Measurements from ENCODE around the gene SLC7A7.
A peak's percentile ranks its signal among the peaks of the same experiment; 100 is the strongest.
"Not testable (repeated sequence)": the region's sequence is repeated elsewhere in the genome, so short reads cannot be mapped to it uniquely, and the experiment has no call there.

Gene SLC7A7

DNA sequence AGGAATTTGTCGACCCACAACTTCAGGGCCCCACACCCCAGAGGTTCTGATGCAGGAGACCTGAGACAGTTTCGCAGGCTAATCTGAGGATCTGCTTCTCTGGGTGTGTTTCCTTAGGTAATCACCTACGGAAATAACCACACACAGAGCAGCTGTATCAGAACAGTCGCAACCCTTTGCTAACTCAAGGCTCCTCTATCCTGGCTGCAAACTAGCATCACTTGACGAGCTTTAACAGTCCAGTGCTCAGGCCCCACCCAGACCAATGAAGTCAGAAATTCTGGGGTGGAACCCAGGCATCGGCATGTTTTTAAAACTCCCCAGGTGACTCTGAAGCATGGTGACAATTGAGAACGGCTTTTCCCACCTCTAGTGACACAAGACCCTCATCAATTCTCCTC is 20.7 kb downstream of the SLC7A7 start:
- peak overlapping the region; percentile 58 for H3K27ac Mint-ChIP-seq
- peaks cover 19% of the 10 kb centered on the region for H3K4me1 Mint-ChIP-seq (ENCODE audit: low read depth)
- H3K4me3 Mint-ChIP-seq, result no peak overlapping the region
- no peaks in the 10 kb centered on the region for H3K36me3 Mint-ChIP-seq (ENCODE audit: low read depth)
- H3K9me3 Mint-ChIP-seq, result no peaks in the 10 kb centered on the region
- H3K27me3 Mint-ChIP-seq, result peaks cover 11% of the 10 kb centered on the region

DNA sequence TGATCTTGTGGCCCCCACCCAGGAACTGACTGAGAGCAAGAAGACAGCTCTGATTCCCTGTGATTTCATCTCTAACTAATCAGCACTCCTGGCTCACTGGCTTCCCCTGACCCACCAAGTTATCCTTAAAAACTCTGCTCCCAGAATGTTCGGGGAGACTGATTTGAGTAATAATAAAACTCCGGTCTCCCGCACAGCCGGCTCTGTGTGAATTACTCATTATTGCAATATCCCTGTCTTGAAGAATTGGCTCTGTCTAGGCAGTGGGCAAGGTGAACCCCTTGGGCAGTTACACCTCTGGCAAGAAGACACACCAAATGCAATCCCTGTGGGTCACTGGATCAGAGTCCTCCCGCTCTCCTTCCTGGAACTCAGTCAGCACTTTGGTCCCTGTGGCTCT is 21.3 kb downstream of the SLC7A7 start:
- Mint-ChIP-seq H3K9me3 (no peaks in the 10 kb centered on the region), H3K4me3 (no peak overlapping the region), H3K27ac (no peak overlapping the region), H3K4me1 (ENCODE audit: low read depth) (peaks cover 19% of the 10 kb centered on the region), H3K27me3 (peaks cover 8% of the 10 kb centered on the region), H3K36me3 (ENCODE audit: low read depth) (no peaks in the 10 kb centered on the region)

DNA sequence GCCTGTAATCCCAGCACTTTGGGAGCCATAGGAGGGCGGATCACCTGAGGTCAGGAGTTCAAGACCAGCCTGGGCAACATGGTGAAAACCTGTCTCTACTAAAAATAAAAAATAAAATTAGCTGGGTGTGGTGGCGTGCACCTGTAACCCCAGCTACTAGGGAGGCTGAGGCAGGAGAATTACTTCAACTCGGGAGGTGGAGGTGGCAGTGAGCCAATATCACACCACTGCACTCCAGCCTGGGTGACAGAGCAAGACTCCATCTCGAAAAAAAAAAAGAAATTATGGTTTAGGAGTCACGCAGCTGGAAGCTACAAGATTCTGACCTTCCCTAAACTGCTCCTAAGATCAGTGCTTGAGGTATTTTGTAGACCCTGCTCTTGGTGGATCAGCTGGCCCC is 21.7 kb downstream of the SLC7A7 start:
- H3K36me3 Mint-ChIP-seq (ENCODE audit: low read depth); H3K27ac Mint-ChIP-seq; H3K9me3 Mint-ChIP-seq; H3K4me3 Mint-ChIP-seq; H3K27me3 Mint-ChIP-seq: not testable (repeated sequence)
- H3K4me1 Mint-ChIP-seq (ENCODE audit: low read depth), result peaks cover 19% of the 10 kb centered on the region

DNA sequence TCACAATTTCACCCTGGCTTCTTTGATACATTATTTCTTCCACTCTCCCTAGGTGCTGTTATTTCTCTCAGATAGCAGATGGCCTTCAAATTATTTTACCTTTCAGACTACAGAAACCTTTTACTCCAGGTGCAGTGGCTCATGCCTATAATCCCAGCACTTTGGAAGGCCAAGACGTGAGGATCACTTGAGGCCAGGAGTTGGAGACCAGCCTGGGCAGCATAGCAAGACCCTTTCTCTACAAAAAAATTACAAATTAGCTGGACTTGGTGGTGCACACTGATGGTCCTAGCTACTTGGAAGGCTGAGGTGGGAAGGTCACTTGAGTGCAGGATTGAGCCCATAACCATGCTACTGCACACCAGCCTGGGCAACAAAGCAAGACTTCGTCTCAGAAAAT is 23.1 kb downstream of the SLC7A7 start:
- Mint-ChIP-seq H3K36me3 (ENCODE audit: low read depth) (no peaks in the 10 kb centered on the region), H3K27me3 (peaks cover 4% of the 10 kb centered on the region), H3K4me1 (ENCODE audit: low read depth) (peaks cover 19% of the 10 kb centered on the region), H3K4me3 (no peak overlapping the region), H3K9me3 (no peaks in the 10 kb centered on the region), H3K27ac (no peak overlapping the region)

DNA sequence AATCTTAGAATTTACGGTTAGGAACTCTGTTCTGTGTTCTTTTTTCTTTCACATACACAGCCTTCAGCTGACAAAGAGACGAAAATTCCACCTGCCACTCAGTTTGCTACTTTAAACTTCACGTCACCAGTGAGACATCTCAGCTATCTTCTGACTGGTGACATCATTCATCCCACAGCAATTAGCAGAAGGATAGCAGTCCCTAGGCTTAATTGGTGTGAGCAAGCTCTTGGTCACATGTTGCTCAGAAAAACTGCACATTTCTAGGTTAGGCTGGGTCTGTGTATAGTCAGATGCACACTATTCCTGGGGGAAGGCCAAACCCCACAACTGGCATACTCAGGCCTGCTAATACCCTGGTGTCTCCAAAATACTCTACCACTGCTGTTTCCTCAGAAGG is 23.9 kb downstream of the SLC7A7 start:
- H3K4me1 Mint-ChIP-seq (ENCODE audit: low read depth), result peaks cover 19% of the 10 kb centered on the region

DNA sequence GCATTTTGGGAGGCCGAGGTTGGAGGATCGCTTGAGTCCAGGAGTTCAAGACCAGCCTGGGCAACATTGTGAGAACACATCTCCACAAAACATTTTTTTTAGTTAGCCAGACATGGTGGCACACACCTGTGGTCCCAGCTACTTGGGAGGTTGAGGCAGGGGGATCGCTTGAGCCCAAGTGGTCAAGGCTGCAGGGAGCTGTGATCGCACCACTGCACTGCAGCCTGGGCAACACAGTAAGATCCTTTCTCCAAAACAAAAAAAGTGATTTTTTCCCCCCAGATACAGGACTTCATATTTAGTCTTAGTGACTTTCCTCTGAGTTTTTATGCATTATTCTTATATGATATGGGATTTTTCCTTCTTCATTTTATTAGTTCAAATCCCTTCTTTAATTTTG is 28.6 kb downstream of the SLC7A7 start:
- no peak overlapping the region for H3K4me3 Mint-ChIP-seq
- no peak overlapping the region for H3K27ac Mint-ChIP-seq
- no peaks in the 10 kb centered on the region for H3K27me3 Mint-ChIP-seq
- no peaks in the 10 kb centered on the region for H3K9me3 Mint-ChIP-seq
- peaks cover 19% of the 10 kb centered on the region for H3K4me1 Mint-ChIP-seq (ENCODE audit: low read depth)
- H3K36me3 Mint-ChIP-seq (ENCODE audit: low read depth), result no peaks in the 10 kb centered on the region

More for the DNA sequence above, 23.9 kb downstream of the SLC7A7 start:
- no peaks in the 10 kb centered on the region for H3K9me3 Mint-ChIP-seq
- peak overlapping the region; percentile 52 for H3K27ac Mint-ChIP-seq
- no peaks in the 10 kb centered on the region for H3K36me3 Mint-ChIP-seq (ENCODE audit: low read depth)
- no peak overlapping the region for H3K4me3 Mint-ChIP-seq
- peaks cover 4% of the 10 kb centered on the region for H3K27me3 Mint-ChIP-seq

DNA sequence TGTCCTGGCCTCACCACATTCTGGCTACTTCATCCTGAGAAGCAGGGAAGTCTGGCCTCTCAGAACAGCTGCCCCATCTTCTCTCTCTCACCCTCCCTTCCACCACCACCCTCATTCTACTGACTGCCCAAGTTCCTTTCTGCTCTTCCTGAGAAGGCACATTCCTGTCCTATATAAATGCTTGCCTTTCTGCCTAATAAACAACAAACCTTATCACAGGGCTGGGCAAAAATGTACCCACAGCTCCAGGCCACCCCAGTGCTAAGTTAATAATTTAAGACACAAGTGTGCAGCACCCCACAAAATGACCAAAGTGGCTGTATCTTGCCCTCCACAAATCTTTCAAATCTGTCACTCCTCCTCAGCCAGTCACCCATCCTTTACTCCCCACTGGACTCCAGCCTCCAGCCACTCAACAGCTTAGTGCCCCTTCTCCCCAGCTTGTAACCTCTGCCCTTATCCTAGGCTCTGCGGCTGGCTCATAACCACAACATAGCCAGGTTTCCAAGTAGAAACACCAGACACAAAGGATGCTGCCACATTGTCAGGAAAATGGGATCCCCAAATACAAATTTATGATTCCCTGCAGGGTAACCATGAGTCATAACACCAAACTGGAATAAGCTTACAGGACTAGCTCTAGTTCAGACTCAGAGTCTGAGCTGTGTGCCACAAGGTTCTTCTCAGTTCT is 33.8 kb downstream of the SLC7A7 start:
- Mint-ChIP-seq H3K27me3 (no peaks in the 10 kb centered on the region), H3K4me3 (no peak overlapping the region), H3K36me3 (ENCODE audit: low read depth) (no peaks in the 10 kb centered on the region), H3K27ac (no peak overlapping the region), H3K9me3 (no peaks in the 10 kb centered on the region), H3K4me1 (ENCODE audit: low read depth) (no peaks in the 10 kb centered on the region)

DNA sequence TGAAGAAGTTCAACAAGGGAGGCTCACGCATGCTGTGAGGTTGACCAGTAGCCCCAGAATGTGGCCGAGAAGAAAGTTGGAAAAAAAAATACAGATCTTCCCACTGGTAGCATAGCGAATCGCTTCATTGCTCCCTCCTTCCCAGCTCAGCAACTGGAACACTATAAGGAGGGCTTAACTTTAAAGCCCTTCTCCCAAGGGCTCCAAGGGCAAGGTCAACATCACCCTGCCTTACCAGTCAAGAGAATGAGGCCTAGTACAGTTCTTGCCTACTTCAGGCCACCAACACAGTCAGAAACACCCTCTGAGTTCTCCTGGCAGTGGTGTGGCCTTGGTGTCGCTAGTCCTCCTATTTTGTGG is 34.3 kb downstream of the SLC7A7 start:
- Mint-ChIP-seq H3K27ac (no peak overlapping the region), H3K4me3 (no peak overlapping the region), H3K36me3 (ENCODE audit: low read depth) (peaks cover 4% of the 10 kb centered on the region), H3K4me1 (ENCODE audit: low read depth) (no peaks in the 10 kb centered on the region), H3K27me3 (no peaks in the 10 kb centered on the region), H3K9me3 (no peaks in the 10 kb centered on the region)

DNA sequence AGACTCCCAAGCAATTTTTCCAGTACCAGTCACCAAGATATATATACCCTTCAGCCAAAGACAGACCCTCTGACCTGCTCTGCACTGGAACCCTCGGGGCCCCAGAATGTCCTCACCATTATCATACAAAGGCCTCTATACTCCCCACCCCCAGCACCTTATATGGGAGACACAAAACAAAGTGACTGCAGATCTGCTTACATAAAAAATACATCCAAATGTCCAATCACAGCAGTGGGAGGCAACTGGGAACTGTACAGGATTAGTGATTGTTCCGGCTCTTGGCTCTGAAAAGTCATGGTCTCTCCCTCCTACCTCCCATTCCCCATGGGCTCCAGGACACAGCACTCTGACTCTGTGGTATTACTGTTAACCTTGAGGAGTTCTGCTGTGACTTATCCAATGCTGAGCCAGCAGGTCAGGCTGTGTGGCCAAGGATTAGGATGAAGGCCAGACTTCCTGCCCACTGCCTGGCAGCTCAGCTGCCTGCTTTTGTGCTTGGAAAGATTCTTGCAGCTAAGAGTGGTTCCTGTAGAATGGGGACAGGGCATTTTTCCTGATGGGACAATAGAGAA is 35.0 kb downstream of the SLC7A7 start:
- Mint-ChIP-seq H3K4me1 (ENCODE audit: low read depth) (no peaks in the 10 kb centered on the region), H3K27ac (no peak overlapping the region), H3K4me3 (no peak overlapping the region), H3K9me3 (no peaks in the 10 kb centered on the region), H3K27me3 (no peaks in the 10 kb centered on the region), H3K36me3 (ENCODE audit: low read depth) (peaks cover 10% of the 10 kb centered on the region)

DNA sequence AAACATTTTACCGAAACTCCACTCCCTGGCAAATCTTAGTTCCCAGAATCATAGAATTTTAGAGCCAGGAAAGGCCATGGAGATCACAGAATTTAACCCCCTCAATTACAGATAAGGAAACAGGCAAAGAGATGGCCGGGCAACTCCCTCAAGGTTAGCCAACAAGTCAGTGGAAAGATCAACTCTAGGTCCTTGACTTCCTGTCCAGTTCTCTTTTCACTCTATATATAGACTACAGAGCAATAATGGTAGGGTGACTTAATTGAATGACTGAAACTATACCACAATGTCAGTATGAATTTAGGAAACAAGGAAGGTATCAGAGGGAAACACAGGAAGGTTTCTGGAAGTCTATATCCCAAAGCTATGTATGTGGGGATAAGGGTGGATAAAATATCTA is 37.2 kb downstream of the SLC7A7 start:
- H3K4me3 Mint-ChIP-seq, result no peak overlapping the region
- H3K36me3 Mint-ChIP-seq (ENCODE audit: low read depth), result peaks cover 25% of the 10 kb centered on the region
- H3K9me3 Mint-ChIP-seq, result no peaks in the 10 kb centered on the region
- no peaks in the 10 kb centered on the region for H3K4me1 Mint-ChIP-seq (ENCODE audit: low read depth)
- H3K27me3 Mint-ChIP-seq, result no peaks in the 10 kb centered on the region
- H3K27ac Mint-ChIP-seq, result no peak overlapping the region

DNA sequence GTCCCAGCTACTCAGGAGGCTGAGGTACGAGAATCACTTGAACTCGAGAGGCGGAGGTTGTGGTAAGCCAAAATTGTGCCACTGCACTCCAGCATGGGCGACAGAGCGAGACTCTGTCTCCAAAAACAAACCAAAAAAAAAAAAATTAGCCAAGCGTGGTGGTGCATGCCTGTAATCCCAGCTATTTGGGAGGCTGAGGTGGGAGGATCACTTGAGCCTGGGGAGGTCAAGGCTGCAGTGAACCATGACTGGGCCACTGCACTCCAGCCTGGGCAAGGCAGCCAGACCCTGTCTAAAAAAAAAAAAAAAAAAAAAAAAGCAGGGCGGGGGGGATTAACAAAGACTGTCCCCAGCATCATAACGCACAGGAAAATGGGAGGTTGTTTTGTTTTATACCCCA is 38.4 kb downstream of the SLC7A7 start:
- not testable (repeated sequence) for H3K4me3 Mint-ChIP-seq; H3K4me1 Mint-ChIP-seq (ENCODE audit: low read depth); H3K27me3 Mint-ChIP-seq; H3K27ac Mint-ChIP-seq; H3K9me3 Mint-ChIP-seq
- peaks cover 28% of the 10 kb centered on the region for H3K36me3 Mint-ChIP-seq (ENCODE audit: low read depth)

DNA sequence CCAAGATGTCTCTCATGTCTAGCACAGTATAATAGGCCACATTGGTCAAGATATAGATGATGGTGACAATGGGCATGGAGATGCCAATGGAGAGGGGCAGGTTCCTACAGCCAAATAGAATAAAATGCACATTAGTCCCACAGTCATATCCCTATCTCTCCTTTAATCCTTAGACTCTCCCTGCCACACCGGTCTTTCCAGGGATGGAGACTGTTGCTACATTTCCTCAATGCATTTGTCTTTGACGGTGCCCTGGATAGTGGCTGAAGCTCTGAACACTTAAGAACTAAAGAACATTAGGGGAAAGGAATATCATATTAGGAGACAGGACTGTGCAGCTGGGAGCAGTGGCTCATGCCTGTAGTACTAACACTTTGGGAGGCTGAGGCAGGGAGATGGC is 39.0 kb downstream of the SLC7A7 start:
- no peak overlapping the region for H3K27ac Mint-ChIP-seq
- no peaks in the 10 kb centered on the region for H3K27me3 Mint-ChIP-seq
- H3K4me1 Mint-ChIP-seq (ENCODE audit: low read depth), result no peaks in the 10 kb centered on the region

DNA sequence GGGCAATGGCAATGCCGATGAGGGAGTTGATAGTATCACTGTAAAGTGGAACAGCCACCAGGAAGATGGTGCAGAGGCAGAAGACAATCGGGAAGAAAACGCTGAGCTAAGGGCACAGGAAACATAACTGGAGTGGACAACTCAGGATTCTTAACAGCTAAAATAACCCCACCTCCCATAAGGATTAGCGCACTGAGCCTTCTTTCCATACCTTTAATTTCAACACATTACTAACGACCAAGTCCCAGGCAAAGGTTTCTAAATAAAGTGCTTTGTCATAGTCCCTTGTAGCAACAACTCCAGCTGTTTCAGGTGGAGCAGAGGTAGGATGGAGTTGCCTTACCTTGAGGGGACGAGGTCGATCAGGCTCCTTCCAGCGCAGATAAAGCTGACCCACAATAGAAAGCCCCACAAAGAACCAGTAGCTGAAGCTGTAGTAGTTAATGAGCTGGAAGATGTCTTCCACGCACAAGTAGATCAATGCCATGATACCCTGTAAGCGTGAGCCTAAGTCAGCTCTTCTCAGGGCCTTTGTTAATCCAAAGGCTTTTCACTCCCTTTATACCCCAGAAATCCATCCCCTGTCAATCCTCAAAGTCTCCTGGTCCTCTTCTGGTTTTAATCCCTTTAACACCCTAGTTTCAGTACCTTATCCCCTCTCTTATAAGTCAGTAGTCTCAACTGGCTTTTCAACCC is 41.1 kb downstream of the SLC7A7 start:
- H3K36me3 Mint-ChIP-seq (ENCODE audit: low read depth), result peaks cover 54% of the 10 kb centered on the region

More for the DNA sequence above, 39.0 kb downstream of the SLC7A7 start:
- H3K36me3 Mint-ChIP-seq (ENCODE audit: low read depth), result peaks cover 34% of the 10 kb centered on the region
- H3K4me3 Mint-ChIP-seq, result no peak overlapping the region
- no peaks in the 10 kb centered on the region for H3K9me3 Mint-ChIP-seq

DNA sequence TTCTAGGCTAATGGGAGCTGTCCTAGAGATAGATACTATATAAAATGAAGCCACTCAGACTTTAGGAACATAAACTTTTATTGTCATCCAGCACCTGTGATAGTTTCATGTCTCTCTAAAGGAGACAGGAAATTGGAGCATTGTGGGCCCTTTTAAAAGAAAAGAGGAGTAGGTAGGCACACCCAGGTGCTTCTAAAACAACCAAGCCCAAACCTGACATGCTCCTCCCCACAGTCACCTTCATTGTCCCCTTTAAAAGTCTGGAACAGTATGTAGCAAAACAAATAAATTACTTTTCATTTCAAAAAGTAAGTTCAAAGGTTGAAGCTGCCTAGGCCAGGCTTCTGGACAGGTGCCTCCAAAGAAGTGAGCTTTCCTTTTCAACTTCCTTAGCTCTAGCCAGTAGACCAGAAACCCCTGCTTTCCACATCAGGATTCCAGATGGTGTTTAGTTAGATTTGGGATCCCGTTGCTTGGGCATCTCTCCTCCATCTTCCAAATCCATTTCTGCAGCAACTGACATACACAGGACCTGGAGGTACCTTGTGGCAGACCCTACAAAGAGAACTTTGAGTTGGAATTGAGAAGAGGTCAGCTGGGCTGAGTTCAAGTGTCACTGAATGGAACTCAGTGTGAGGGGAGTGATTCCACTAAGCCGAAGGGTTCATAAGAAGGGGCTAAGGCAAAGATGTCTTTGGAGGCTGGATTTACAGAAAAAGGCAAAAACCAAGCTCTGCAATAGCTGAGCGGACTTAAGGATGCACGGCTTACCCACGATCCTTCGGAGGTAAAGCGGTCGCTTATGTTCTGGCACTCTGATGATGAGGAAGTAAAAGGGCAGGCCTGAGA is 41.8 kb downstream of the SLC7A7 start:
- H3K9me3 Mint-ChIP-seq, result no peaks in the 10 kb centered on the region
- H3K27me3 Mint-ChIP-seq, result no peaks in the 10 kb centered on the region
- H3K36me3 Mint-ChIP-seq (ENCODE audit: low read depth), result peaks cover 60% of the 10 kb centered on the region
- peak overlapping the region; percentile 26 for H3K27ac Mint-ChIP-seq
- H3K4me3 Mint-ChIP-seq, result no peak overlapping the region
- peaks cover 8% of the 10 kb centered on the region for H3K4me1 Mint-ChIP-seq (ENCODE audit: low read depth)

More for the DNA sequence above, 41.1 kb downstream of the SLC7A7 start:
- H3K27ac Mint-ChIP-seq, result peak overlapping the region; percentile 26
- H3K9me3 Mint-ChIP-seq, result no peaks in the 10 kb centered on the region
- H3K4me3 Mint-ChIP-seq, result no peak overlapping the region
- H3K4me1 Mint-ChIP-seq (ENCODE audit: low read depth), result peaks cover 3% of the 10 kb centered on the region
- H3K27me3 Mint-ChIP-seq, result no peaks in the 10 kb centered on the region

DNA sequence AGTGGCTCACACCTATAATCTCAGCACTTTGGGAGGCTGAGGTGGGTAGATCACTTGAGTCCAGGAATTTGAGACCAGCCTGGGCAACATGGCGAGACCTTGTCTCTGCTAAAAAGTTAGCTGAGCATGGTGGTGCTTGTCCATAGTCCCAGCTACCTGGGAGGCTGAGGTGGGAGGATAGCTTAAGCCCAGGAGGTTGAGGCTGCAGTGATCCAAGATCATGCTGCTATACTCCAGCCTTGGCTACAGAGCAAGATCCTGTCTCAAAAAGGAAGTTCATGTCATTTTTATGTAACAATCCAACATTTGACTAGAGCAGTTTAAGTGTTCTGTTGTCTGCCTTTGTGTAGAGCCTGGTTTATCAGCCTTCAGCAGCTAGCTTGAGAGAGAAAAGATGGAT is 42.5 kb downstream of the SLC7A7 start:
- H3K27ac Mint-ChIP-seq, result no peak overlapping the region
- no peak overlapping the region for H3K4me3 Mint-ChIP-seq
- H3K4me1 Mint-ChIP-seq (ENCODE audit: low read depth), result peaks cover 15% of the 10 kb centered on the region
- H3K27me3 Mint-ChIP-seq, result no peaks in the 10 kb centered on the region
- peaks cover 67% of the 10 kb centered on the region for H3K36me3 Mint-ChIP-seq (ENCODE audit: low read depth)
- H3K9me3 Mint-ChIP-seq, result no peaks in the 10 kb centered on the region

Data from stimulated activated naive CD8-positive, alpha-beta T cell treated with anti-CD3 and anti-CD28 coated beads, Interleukin-15, Interleukin-2, amounts not matched to agents 100 ng/mL and 50 ng/mL, for 24 hours (primary cell).